ENCODE results near the gene GALNT9. TPM values are rescaled to one million over a fixed set of nuclear protein-coding genes. Genes with fewer than 3 reads are reported as not detected.

Gene GALNT9
- total and polyA plus RNA-seq, 8 donors = 0.17 to 5.0 (median 2.8) TPM; not detected in 1

GRCh38 chr12:132262256-132263060 lies 66.9 kb downstream of the GALNT9 start:
- Histone ChIP-seq H3K27me3 (peaks cover 0 to 66% of the 10 kb centered on the region in 2 donors), H3K27ac (no peak overlapping the region), H3K4me3 (no peak overlapping the region), H3K9me3 (no peaks in the 10 kb centered on the region), H3K36me3 (no peaks in the 10 kb centered on the region), H3K4me1 (no peaks in the 10 kb centered on the region)
- DNase-seq (peak in 1 of 4 donors; percentile 64), ATAC-seq (no peak)
- no peak for TF ChIP-seq CTCF (IDR thresholded peaks at IDR 0.05)
- intact Hi-C loops (cut with DNase I) = no loop called here

- H3K27ac ChIP-seq = no peak overlapping the region
- ATAC-seq = no peak
- no peak overlapping the region for H3K4me3 ChIP-seq
- no peaks in the 10 kb centered on the region for H3K36me3 ChIP-seq
- H3K9me3 ChIP-seq = no peaks in the 10 kb centered on the region
- peaks cover 0 to 62% of the 10 kb centered on the region in 2 donors for H3K27me3 ChIP-seq
- intact Hi-C loops (cut with DNase I) = no loop called here
- TF ChIP-seq CTCF (IDR thresholded peaks at IDR 0.05) = no peak
- no peaks in the 10 kb centered on the region for H3K4me1 ChIP-seq
- DNase-seq = peak in 1 of 4 donors; percentile 38
These were observed 67.9 kb downstream of the GALNT9 start for GRCh38 chr12:132261328-132262138.

- ATAC-seq (no peak), DNase-seq (peak in 1 of 4 donors; percentile 75)
- H3K4me3 ChIP-seq = no peak overlapping the region
- intact Hi-C loops (cut with DNase I) = no loop called here
- H3K27me3 ChIP-seq = peaks cover 0 to 59% of the 10 kb centered on the region in 2 donors
- no peaks in the 10 kb centered on the region for H3K9me3 ChIP-seq
- no peaks in the 10 kb centered on the region for H3K36me3 ChIP-seq
- no peaks in the 10 kb centered on the region for H3K4me1 ChIP-seq
- TF ChIP-seq CTCF (IDR thresholded peaks at IDR 0.05) = no peak
- H3K27ac ChIP-seq = no peak overlapping the region
These were observed 68.7 kb downstream of the GALNT9 start for GRCh38 chr12:132260721-132261120.

GRCh38 chr12:132259872-132260695 lies 69.3 kb downstream of the GALNT9 start:
- intact Hi-C loops (cut with DNase I) = no loop called here
- H3K27me3 ChIP-seq = peaks cover 0 to 59% of the 10 kb centered on the region in 2 donors
- ATAC-seq (no peak), DNase-seq (peak in 1 of 4 donors; percentile 63)
- no peak overlapping the region for H3K4me3 ChIP-seq
- H3K27ac ChIP-seq = no peak overlapping the region
- no peaks in the 10 kb centered on the region for H3K4me1 ChIP-seq
- H3K9me3 ChIP-seq = no peaks in the 10 kb centered on the region
- TF ChIP-seq CTCF (IDR thresholded peaks at IDR 0.05) = no peak
- no peaks in the 10 kb centered on the region for H3K36me3 ChIP-seq

Measured in left lung (tissue), 10 donors.